HepG2 (cell line): ENCODE data around the gene MSL2. TPM values are rescaled to one million over a fixed set of nuclear protein-coding genes. Genes with fewer than 3 reads are reported as not detected.

Source experiments
- CEBPG ChIP-seq: IDR thresholded peaks from 2 replicates; pipeline ENCODE4 v1.6.1; 2016
- MEF2D ChIP-seq: sonication (generic); formaldehyde crosslinking; IDR thresholded peaks from 2 replicates; pipeline ENCODE4 v1.5.1; 2020; ENCODE audit warnings: mild to moderate bottlenecking, missing genetic modification reagents
- NFIC ChIP-seq: IDR thresholded peaks from 2 replicates; pipeline ENCODE4 v1.6.1; 2012; ENCODE audit warnings: mild to moderate bottlenecking, low read length, inconsistent platforms
- NRL ChIP-seq: sonication (generic); formaldehyde crosslinking; IDR thresholded peaks from 2 replicates; pipeline ENCODE4 v1.5.0; 2020; ENCODE audit warnings: missing genetic modification reagents, mild to moderate bottlenecking, moderate library complexity, borderline replicate concordance
- SATB2 ChIP-seq: sonication (generic); formaldehyde crosslinking; IDR thresholded peaks from 2 replicates; pipeline ENCODE4 v1.5.0; 2020; ENCODE audit warnings: missing genetic modification reagents
- SNAI1 ChIP-seq: sonication (generic); formaldehyde crosslinking; IDR thresholded peaks from 2 replicates; pipeline ENCODE4 v1.5.0; 2020; ENCODE audit warnings: mild to moderate bottlenecking, missing genetic modification reagents, borderline replicate concordance
- SNAPC2 ChIP-seq: sonication (generic); formaldehyde crosslinking; IDR thresholded peaks from 2 replicates; pipeline ENCODE4 v1.8.1; 2022; ENCODE audit warnings: mild to moderate bottlenecking, missing genetic modification reagents
- SP4 ChIP-seq: sonication (generic); formaldehyde crosslinking; IDR thresholded peaks from 2 replicates; pipeline ENCODE4 v1.8.1; 2023; ENCODE audit warnings: mild to moderate bottlenecking, missing genetic modification reagents
- SRY ChIP-seq: sonication (generic); formaldehyde crosslinking; IDR thresholded peaks from 2 replicates; pipeline ENCODE4 v1.8.0; 2022; ENCODE audit warnings: mild to moderate bottlenecking, missing genetic modification reagents
- ZFAT ChIP-seq: sonication (generic); formaldehyde crosslinking; conservative IDR thresholded peaks from 2 replicates; pipeline ENCODE4 v1.8.1; 2023; ENCODE audit warnings: missing genetic modification reagents, inconsistent platforms
- ZFP36L1 ChIP-seq: sonication (generic); formaldehyde crosslinking; IDR thresholded peaks from 2 replicates; pipeline ENCODE4 v1.8.0; 2022; ENCODE audit warnings: mild to moderate bottlenecking, missing genetic modification reagents, moderate library complexity
- ZKSCAN1 ChIP-seq: fragments of 150-350 bp; IDR thresholded peaks from 2 replicates; pipeline ENCODE4 v1.6.1; 2014; ENCODE audit warnings: low read length
- ZNF335 ChIP-seq: sonication (generic); formaldehyde crosslinking; IDR thresholded peaks from 2 replicates; pipeline ENCODE4 v1.4.0; 2020; ENCODE audit warnings: missing genetic modification reagents
- ZNF451 ChIP-seq: sonication (generic); formaldehyde crosslinking; IDR thresholded peaks from 2 replicates; pipeline ENCODE4 v1.5.0; 2020; ENCODE audit warnings: mild to moderate bottlenecking, missing genetic modification reagents
- ZNF550 ChIP-seq: sonication (generic); formaldehyde crosslinking; IDR thresholded peaks from 2 replicates; pipeline ENCODE4 v1.4.0; 2020; ENCODE audit warnings: mild to moderate bottlenecking, missing genetic modification reagents, borderline replicate concordance
- ZNF773 ChIP-seq: sonication (generic); formaldehyde crosslinking; IDR thresholded peaks from 2 replicates; pipeline ENCODE4 v1.4.0; 2020; ENCODE audit warnings: missing genetic modification reagents, borderline replicate concordance
- polyA plus RNA-seq, 8 experiments: library from polyadenylated mRNA; depleted of rRNA in 3 of 8; stranded (reverse) in 7 of 8; unstranded in 1 of 8; fragments of >200 nt; fragmentation: Illumina TruSeq in 4 of 8; extraction: Trizol in 4 of 8; gene quantifications; 2 replicates each; pipeline versions ENCODE4 v1.2.1 to v1.2.3, GENCODE V29; 2011 to 2016; ENCODE audit warnings: low read depth in 4 of 8, missing spikeins in 1 of 8, mixed read lengths in 1 of 8; ENCODE audit not compliant: insufficient read depth in 1 of 8
- total RNA-seq, 5 experiments: library from RNA; depleted of rRNA; stranded (reverse); fragments of >200 nt; fragmentation: Illumina TruSeq; extraction: Trizol; gene quantifications; 2 replicates each; pipeline ENCODE4 v1.2.3, GENCODE V29; 2016; ENCODE audit warnings: low read depth in 1 of 5
- TF ChIP-seq, protein P1 (sequence below): sonication (generic); formaldehyde crosslinking; IDR thresholded peaks from 2 replicates; pipeline ENCODE4 v1.5.0; 2020; ENCODE audit warnings: mild to moderate bottlenecking, missing genetic modification reagents, borderline replicate concordance
- TF ChIP-seq, protein P2 (sequence below): sonication (generic); formaldehyde crosslinking; IDR thresholded peaks from 2 replicates; pipeline ENCODE4 v1.4.0; 2020; ENCODE audit warnings: missing genetic modification reagents, borderline replicate concordance
- TF ChIP-seq, protein P3 (sequence below): sonication (generic); formaldehyde crosslinking; IDR thresholded peaks from 2 replicates; pipeline ENCODE4 v1.4.0; 2020; ENCODE audit warnings: missing genetic modification reagents

MSL2 gene
- total and polyA plus RNA-seq, 2 of the 13 experiments (the other 11 are each of a cell fraction or from before 2014, with no cell fraction given): 6.9 to 11.7 TPM

DNA sequence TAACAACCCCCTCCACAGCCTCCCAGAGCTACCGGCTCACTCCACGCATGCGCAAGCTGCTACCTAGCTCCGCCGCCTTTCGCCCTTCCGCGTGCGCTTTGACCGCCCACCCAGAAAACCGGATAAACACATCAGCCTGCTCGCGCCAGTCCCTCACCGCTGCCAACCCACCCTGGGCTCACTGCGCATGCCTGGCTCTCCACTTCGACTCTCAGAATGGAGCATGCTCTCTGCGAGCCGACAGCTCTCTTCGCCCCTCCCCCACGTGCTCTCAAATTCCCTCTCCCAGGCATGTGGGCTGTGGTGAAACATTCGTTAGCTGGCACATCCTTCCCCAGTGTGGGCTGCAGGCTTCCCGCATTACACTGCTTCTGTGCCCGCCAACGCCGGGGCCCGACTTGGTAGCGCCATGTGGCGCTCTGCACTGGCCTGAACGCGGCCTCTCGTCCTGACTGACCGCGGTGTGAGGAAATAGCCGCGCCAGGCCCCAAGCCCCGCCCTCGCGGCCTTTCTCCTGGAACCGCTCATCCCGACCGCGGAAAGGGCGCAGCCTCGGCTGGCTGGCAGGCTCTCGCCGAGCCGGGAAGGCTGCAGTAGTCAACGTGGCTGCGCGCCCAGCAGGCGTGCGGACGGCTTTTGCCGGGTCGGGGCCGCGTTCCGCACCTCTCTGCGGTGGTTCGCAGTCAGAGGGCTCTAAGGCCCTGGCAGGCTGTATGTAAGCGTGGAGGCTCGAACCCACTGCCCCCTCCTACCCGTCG is 445 bp upstream of the MSL2 start (continued):
- peak; percentile 85 for TF ChIP-seq ZNF773
- peak; percentile 90 for TF ChIP-seq SNAPC2
- peak; percentile 68; the same call in 1 of the 2 replicates for TF ChIP-seq ZNF335
- TF ChIP-seq, protein P1, sequence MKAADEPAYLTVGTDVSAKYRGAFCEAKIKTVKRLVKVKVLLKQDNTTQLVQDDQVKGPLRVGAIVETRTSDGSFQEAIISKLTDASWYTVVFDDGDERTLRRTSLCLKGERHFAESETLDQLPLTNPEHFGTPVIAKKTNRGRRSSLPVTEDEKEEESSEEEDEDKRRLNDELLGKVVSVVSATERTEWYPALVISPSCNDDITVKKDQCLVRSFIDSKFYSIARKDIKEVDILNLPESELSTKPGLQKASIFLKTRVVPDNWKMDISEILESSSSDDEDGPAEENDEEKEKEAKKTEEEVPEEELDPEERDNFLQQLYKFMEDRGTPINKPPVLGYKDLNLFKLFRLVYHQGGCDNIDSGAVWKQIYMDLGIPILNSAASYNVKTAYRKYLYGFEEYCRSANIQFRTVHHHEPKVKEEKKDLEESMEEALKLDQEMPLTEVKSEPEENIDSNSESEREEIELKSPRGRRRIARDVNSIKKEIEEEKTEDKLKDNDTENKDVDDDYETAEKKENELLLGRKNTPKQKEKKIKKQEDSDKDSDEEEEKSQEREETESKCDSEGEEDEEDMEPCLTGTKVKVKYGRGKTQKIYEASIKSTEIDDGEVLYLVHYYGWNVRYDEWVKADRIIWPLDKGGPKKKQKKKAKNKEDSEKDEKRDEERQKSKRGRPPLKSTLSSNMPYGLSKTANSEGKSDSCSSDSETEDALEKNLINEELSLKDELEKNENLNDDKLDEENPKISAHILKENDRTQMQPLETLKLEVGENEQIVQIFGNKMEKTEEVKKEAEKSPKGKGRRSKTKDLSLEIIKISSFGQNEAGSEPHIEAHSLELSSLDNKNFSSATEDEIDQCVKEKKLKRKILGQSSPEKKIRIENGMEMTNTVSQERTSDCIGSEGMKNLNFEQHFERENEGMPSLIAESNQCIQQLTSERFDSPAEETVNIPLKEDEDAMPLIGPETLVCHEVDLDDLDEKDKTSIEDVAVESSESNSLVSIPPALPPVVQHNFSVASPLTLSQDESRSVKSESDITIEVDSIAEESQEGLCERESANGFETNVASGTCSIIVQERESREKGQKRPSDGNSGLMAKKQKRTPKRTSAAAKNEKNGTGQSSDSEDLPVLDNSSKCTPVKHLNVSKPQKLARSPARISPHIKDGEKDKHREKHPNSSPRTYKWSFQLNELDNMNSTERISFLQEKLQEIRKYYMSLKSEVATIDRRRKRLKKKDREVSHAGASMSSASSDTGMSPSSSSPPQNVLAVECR (CRISPR knock-in tag): peak; percentile 93
- 0 out of 2 replicates have a peak, but pooled peaks have one; percentile 66 for TF ChIP-seq SNAI1 (CRISPR knock-in tag)
- TF ChIP-seq, protein P2, sequence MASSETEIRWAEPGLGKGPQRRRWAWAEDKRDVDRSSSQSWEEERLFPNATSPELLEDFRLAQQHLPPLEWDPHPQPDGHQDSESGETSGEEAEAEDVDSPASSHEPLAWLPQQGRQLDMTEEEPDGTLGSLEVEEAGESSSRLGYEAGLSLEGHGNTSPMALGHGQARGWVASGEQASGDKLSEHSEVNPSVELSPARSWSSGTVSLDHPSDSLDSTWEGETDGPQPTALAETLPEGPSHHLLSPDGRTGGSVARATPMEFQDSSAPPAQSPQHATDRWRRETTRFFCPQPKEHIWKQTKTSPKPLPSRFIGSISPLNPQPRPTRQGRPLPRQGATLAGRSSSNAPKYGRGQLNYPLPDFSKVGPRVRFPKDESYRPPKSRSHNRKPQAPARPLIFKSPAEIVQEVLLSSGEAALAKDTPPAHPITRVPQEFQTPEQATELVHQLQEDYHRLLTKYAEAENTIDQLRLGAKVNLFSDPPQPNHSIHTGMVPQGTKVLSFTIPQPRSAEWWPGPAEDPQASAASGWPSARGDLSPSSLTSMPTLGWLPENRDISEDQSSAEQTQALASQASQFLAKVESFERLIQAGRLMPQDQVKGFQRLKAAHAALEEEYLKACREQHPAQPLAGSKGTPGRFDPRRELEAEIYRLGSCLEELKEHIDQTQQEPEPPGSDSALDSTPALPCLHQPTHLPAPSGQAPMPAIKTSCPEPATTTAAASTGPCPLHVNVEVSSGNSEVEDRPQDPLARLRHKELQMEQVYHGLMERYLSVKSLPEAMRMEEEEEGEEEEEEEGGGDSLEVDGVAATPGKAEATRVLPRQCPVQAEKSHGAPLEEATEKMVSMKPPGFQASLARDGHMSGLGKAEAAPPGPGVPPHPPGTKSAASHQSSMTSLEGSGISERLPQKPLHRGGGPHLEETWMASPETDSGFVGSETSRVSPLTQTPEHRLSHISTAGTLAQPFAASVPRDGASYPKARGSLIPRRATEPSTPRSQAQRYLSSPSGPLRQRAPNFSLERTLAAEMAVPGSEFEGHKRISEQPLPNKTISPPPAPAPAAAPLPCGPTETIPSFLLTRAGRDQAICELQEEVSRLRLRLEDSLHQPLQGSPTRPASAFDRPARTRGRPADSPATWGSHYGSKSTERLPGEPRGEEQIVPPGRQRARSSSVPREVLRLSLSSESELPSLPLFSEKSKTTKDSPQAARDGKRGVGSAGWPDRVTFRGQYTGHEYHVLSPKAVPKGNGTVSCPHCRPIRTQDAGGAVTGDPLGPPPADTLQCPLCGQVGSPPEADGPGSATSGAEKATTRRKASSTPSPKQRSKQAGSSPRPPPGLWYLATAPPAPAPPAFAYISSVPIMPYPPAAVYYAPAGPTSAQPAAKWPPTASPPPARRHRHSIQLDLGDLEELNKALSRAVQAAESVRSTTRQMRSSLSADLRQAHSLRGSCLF (CRISPR knock-in tag): peak; percentile 96; the same call in 1 of the 2 replicates
- TF ChIP-seq ZFP36L1 (CRISPR knock-in tag): peak; percentile 98
- TF ChIP-seq SRY: peak; percentile 98
- TF ChIP-seq ZNF451: peak; percentile 99
- peak; percentile 74 for TF ChIP-seq CEBPG (CRISPR knock-in tag)
- peak; percentile 80 for TF ChIP-seq SP4
- TF ChIP-seq NRL (CRISPR knock-in tag): peak; percentile 98
- TF ChIP-seq SATB2 (CRISPR knock-in tag): peak; percentile 97
- no peak for TF ChIP-seq ZKSCAN1
- TF ChIP-seq ZFAT (CRISPR knock-in tag): 0 out of 2 replicates have a peak, but pooled peaks have one; percentile 79
- TF ChIP-seq ZNF550: peak; percentile 35; the same call in 1 of the 2 replicates
- no peak; the same call in 1 of the 2 replicates for TF ChIP-seq NFIC
- TF ChIP-seq, protein P3, sequence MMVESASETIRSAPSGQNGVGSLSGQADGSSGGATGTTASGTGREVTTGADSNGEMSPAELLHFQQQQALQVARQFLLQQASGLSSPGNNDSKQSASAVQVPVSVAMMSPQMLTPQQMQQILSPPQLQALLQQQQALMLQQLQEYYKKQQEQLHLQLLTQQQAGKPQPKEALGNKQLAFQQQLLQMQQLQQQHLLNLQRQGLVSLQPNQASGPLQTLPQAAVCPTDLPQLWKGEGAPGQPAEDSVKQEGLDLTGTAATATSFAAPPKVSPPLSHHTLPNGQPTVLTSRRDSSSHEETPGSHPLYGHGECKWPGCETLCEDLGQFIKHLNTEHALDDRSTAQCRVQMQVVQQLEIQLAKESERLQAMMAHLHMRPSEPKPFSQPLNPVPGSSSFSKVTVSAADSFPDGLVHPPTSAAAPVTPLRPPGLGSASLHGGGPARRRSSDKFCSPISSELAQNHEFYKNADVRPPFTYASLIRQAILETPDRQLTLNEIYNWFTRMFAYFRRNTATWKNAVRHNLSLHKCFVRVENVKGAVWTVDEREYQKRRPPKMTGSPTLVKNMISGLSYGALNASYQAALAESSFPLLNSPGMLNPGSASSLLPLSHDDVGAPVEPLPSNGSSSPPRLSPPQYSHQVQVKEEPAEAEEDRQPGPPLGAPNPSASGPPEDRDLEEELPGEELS (CRISPR knock-in tag): peak; percentile 77
- TF ChIP-seq MEF2D (CRISPR knock-in tag): peak; percentile 98
